ENCODE measurements around the gene BAZ1A. TPM values are rescaled to one million over a fixed set of nuclear protein-coding genes. Genes with fewer than 3 reads are reported as not detected.
A peak's percentile ranks its signal among the peaks of the same experiment; 100 is the strongest.

The BAZ1A gene
- total and polyA plus RNA-seq, 10 of the 15 experiments (the other 5 are each of a cell fraction or from before 2014, with no cell fraction given) = 34.3 to 96.5 (median 50.7) TPM

DNA sequence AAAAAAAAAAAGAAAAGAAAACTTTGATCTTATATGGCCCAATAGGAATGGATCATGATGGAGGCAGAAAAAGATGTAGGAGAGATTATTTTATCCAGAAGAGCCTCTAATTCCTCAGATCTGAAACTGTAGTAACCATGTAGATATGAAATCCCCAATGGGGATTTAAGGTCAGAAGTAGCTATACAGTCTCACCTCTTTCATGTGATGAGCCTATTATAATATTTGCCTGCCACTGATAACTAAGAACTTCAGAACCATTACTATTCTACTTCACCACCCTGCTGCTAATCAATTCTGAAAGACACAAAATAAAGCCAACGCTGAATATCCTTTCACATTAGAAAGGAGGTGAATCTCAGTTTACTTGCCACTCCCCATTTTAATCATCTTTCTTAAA, 29.3 kb downstream of the BAZ1A start (continued):
- TF ChIP-seq NFXL1 (IDR thresholded peaks at IDR 0.05; ENCODE audit: borderline replicate concordance) (no peak), SPI1 (IDR thresholded peaks at IDR 0.05; ENCODE audit: borderline replicate concordance, insufficient read depth, low read depth, low read length) (no peak)

- FAIRE-seq (no peak), ATAC-seq (peak; percentile 82), DNase-seq (ENCODE audit: low read depth, low spot score) (peak; percentile 27)
- SMC1A ChIA-PET (ENCODE audit: uncharacterized antibody, unreplicated experiment) = interaction anchor here (0.6 to 1.6 kb wide), 4 partner anchors 10 to 106 kb away, joined by 3 to 6 read pairs (median 4); no protein-coding TSS in a partner anchor
- H3K9me3 ChIP-seq (replicated peaks; ENCODE audit: control insufficient read depth, insufficient read depth, low read length) = peaks cover 3% of the 10 kb centered on the region; the same call in 2 of the 3 replicates
- RAD21 ChIA-PET (ENCODE audit: unreplicated experiment) = no interaction called here
- no peaks in the 10 kb centered on the region for H4K20me1 ChIP-seq (ENCODE audit: control insufficient read depth, insufficient read depth)
- in situ Hi-C loops (cut with MboI) (no loop called here), intact Hi-C loops (cut with micrococcal nuclease; ENCODE audit: unreplicated experiment) (no loop called here)
- no peak overlapping the region for H3K4me3 ChIP-seq
- POLR2A ChIA-PET = interaction anchor here (0.5 to 1.7 kb wide), 2 partner anchors 9 to 29 kb away, joined by 4 to 7 read pairs; no protein-coding TSS in a partner anchor
- CTCF ChIA-PET = interaction anchor here (0.6 to 1.3 kb wide), 2 partner anchors 12 to 533 kb away, joined by 3 to 4 read pairs; no protein-coding TSS in a partner anchor
- peak overlapping the region; percentile 28; the same call in 1 of the 2 replicates for H3K4me2 ChIP-seq (ENCODE audit: control insufficient read depth, insufficient read depth)
- no peak overlapping the region for H2AFZ ChIP-seq (ENCODE audit: control insufficient read depth, low read depth, low read length)
- WGBS (ENCODE audit: insufficient coverage, insufficient replicate concordance, low lambda C conversion rate, missing lambda C conversion rate) = 49% methylated on average over 3 of the region's 3 CpGs
- no peak overlapping the region for H3K9ac ChIP-seq (ENCODE audit: control insufficient read depth, insufficient read depth, low read length)
- peak overlapping the region; percentile 22 for H3K27ac ChIP-seq (ENCODE audit: control insufficient read depth, insufficient read depth)
- no peaks in the 10 kb centered on the region for H3K27me3 ChIP-seq (replicated peaks in 1 of 2; ENCODE audit: control insufficient read depth in 2 of 2, insufficient read depth in 2 of 2, low read length in 1 of 2)
- BruUV-seq (replicated peaks) = TSS peak; percentile 13
- peaks cover 4% of the 10 kb centered on the region for H3K79me2 ChIP-seq (ENCODE audit: control insufficient read depth, insufficient read depth, low read length)
- H3K36me3 ChIP-seq (ENCODE audit: control insufficient read depth in 2 of 2, insufficient read depth in 2 of 2, low read length in 1 of 2) = peaks cover 0 to 6% of the 10 kb centered on the region in 2 experiments; a peak in 3 of 4 replicates
- H3K4me1 ChIP-seq (ENCODE audit: control insufficient read depth, insufficient read depth, low read length) = peaks cover 7% of the 10 kb centered on the region
- TF ChIP-seq IKZF1 (conservative IDR thresholded peaks at IDR 0.05) (0 out of 2 replicates have a peak, but pooled peaks have one; percentile 33), E2F4 (IDR thresholded peaks at IDR 0.05; ENCODE audit: low read depth, low read length) (no peak), EED (IDR thresholded peaks at IDR 0.05; ENCODE audit: low read depth) (0 out of 2 replicates have a peak, but pooled peaks have one; percentile 45), GATAD2B (conservative IDR thresholded peaks at IDR 0.05; ENCODE audit: low read depth) (no peak), ZNF384 (IDR thresholded peaks at IDR 0.05; ENCODE audit: borderline replicate concordance, low read depth, low read length) (peak; percentile 69), HCFC1 (IDR thresholded peaks at IDR 0.05; ENCODE audit: low read length) (no peak), SREBF2 (IDR thresholded peaks at IDR 0.05; ENCODE audit: low read length) (no peak), IKZF2 (IDR thresholded peaks at IDR 0.05) (peak; percentile 15 to 47; a peak in 1 of 4 replicates), NFYB (IDR thresholded peaks at IDR 0.05; ENCODE audit: insufficient read depth, low read depth, low read length) (no peak), USF1 (IDR thresholded peaks at IDR 0.05; ENCODE audit: borderline replicate concordance, extremely low read length, insufficient read depth, low read depth, low read length) (no peak), CREM (IDR thresholded peaks at IDR 0.05; ENCODE audit: low read depth) (peak; percentile 27; the same call in 1 of the 2 replicates), STAT3 (IDR thresholded peaks at IDR 0.05; ENCODE audit: low read depth, low read length) (no peak), CREB1 (IDR thresholded peaks at IDR 0.05; ENCODE audit: low read depth) (no peak), MAX (IDR thresholded peaks at IDR 0.05; ENCODE audit: low read depth, low read length) (no peak), SIN3A (IDR thresholded peaks at IDR 0.05; ENCODE audit: low read depth, low read length) (no peak), BACH1 (IDR thresholded peaks at IDR 0.05; ENCODE audit: borderline replicate concordance) (0 out of 2 replicates have a peak, but pooled peaks have one; percentile 22), TARDBP (IDR thresholded peaks at IDR 0.05; ENCODE audit: borderline replicate concordance) (no peak), EP300 (IDR thresholded peaks at IDR 0.05; ENCODE audit: borderline replicate concordance in 1 of 2, control insufficient read depth in 1 of 2, low read depth in 2 of 2, low read length in 2 of 2) (no peak), JUNB (IDR thresholded peaks at IDR 0.05) (peak; percentile 82), SUZ12 (IDR thresholded peaks at IDR 0.05; ENCODE audit: unreplicated experiment) (no peak)
Observed at GRCh38 chr14:34843011-34843554, 32.1 kb downstream of the BAZ1A start.

Measured in GM12878 (cell line).